GM12878 (cell line): ENCODE measurements around the gene RAC3. TPM values are rescaled to one million over a fixed set of nuclear protein-coding genes. Genes with fewer than 3 reads are reported as not detected.

Experiments
- ATAC-seq: fragments of 200-7000 bp; cut with Tn5 transposase; 3 replicates; pipeline ENCODE4 v1.9.1; 2020; ENCODE audit warnings: mild to moderate bottlenecking, moderate library complexity
- BruUV-seq: library from RNA; stranded (reverse); fragments of 400-500 nt; replicated peaks from 2 replicates; lab custom pipeline; 2021; lab: Mats Ljungman, UMichigan
- CTCF ChIA-PET: fragments of 300-600 bp; sonication (Branson Sonifier 250); formaldehyde crosslinking; extraction: SDS; loops from one replicate; lab custom pipeline; 2021; ENCODE audit warnings: inconsistent platforms; lab: Yijun Ruan, JAX
- POLR2A ChIA-PET: fragments of 350-600 bp; formaldehyde crosslinking; extraction: SDS; loops from one replicate; lab custom pipeline; 2021; ENCODE audit warnings: inconsistent platforms; lab: Charles Lee
- RAD21 ChIA-PET: fragments of 300-600 bp; sonication (Branson Sonifier 250); formaldehyde crosslinking; loops from one replicate; lab custom pipeline; 2023; ENCODE audit warnings: antibody characterized with exemption; ENCODE audit not compliant: unreplicated experiment; lab: Charles Lee
- SMC1A ChIA-PET: fragments of 300-600 bp; sonication (Branson Sonifier 250); formaldehyde crosslinking; loops from one replicate; lab custom pipeline; 2023; ENCODE audit not compliant: unreplicated experiment, uncharacterized antibody; lab: Charles Lee
- DNase-seq: peaks from one replicate; pipeline ENCODE4 v3.0.0-alpha.2; 2011; ENCODE audit warnings: low read depth, low spot score
- FAIRE-seq: peaks from 3 replicates; lab custom pipeline; 2011; peaks lifted over from hg19 to GRCh38; lab: Jason Lieb, UNC
- H2AFZ ChIP-seq: 2 replicates; pipeline ENCODE4 v1.6.0; 2011; ENCODE audit warnings: low read depth, low read length, control low read depth; ENCODE audit not compliant: control insufficient read depth
- H3K27ac ChIP-seq: 2 replicates; pipeline ENCODE4 v1.5.1; 2011; ENCODE audit warnings: control low read depth; ENCODE audit not compliant: control insufficient read depth, insufficient read depth
- H3K27me3 ChIP-seq, 2 experiments: replicated peaks in 1 of 2; 2 replicates each; pipeline versions ENCODE4 v1.6.0 to v1.6.1; 2011; ENCODE audit warnings: low read length in 1 of 2; ENCODE audit not compliant: control insufficient read depth in 2 of 2, insufficient read depth in 2 of 2
- H3K36me3 ChIP-seq, 2 experiments: 2 replicates each; pipeline ENCODE4 v1.5.1; 2011; ENCODE audit warnings: low read length in 1 of 2; ENCODE audit not compliant: control insufficient read depth in 2 of 2, insufficient read depth in 2 of 2
- H3K4me1 ChIP-seq: 2 replicates; pipeline ENCODE4 v1.6.1; 2011; ENCODE audit warnings: mild to moderate bottlenecking, low read length, moderate library complexity, mixed read lengths; ENCODE audit not compliant: control insufficient read depth, insufficient read depth
- H3K4me2 ChIP-seq: 2 replicates; pipeline ENCODE4 v1.6.0; 2011; ENCODE audit warnings: control low read depth; ENCODE audit not compliant: control insufficient read depth, insufficient read depth
- H3K4me3 ChIP-seq: fragments of 200-600 bp; sonication (generic); 2 replicates; pipeline ENCODE4 v1.5.1; 2016
- H3K79me2 ChIP-seq: 2 replicates; pipeline ENCODE4 v1.6.0; 2011; ENCODE audit warnings: low read length; ENCODE audit not compliant: control insufficient read depth, insufficient read depth
- H3K9ac ChIP-seq: 2 replicates; pipeline ENCODE4 v1.8.0; 2011; ENCODE audit warnings: low read length, control low read depth, mixed read lengths; ENCODE audit not compliant: control insufficient read depth, insufficient read depth
- H3K9me3 ChIP-seq: replicated peaks from 3 replicates; pipeline ENCODE4 v1.5.1; 2011; ENCODE audit warnings: mild to moderate bottlenecking, low read length; ENCODE audit not compliant: control insufficient read depth, insufficient read depth
- H4K20me1 ChIP-seq: 2 replicates; pipeline ENCODE4 v1.6.0; 2011; ENCODE audit not compliant: control insufficient read depth, insufficient read depth
- CHD4 ChIP-seq: fragments of 200-600 bp; sonication (generic); IDR thresholded peaks from 2 replicates; pipeline ENCODE4 v1.6.1; 2016; ENCODE audit warnings: mild to moderate bottlenecking
- HDAC2 ChIP-seq: fragments of 200-600 bp; sonication (generic); IDR thresholded peaks from 2 replicates; pipeline ENCODE4 v1.6.1; 2017
- HDGF ChIP-seq: fragments of 450-650 bp; IDR thresholded peaks from 2 replicates; pipeline ENCODE4 v1.6.1; 2016; ENCODE audit warnings: antibody characterized with exemption
- JUNB ChIP-seq: IDR thresholded peaks from 2 replicates; pipeline ENCODE4 v1.6.1; 2016; ENCODE audit warnings: antibody characterized with exemption, mild to moderate bottlenecking
- NR2C2 ChIP-seq: IDR thresholded peaks from 2 replicates; pipeline ENCODE4 v1.6.1; 2011; ENCODE audit warnings: borderline replicate concordance, low read depth; ENCODE audit not compliant: control insufficient read depth, insufficient read length
- PML ChIP-seq: IDR thresholded peaks from 2 replicates; pipeline ENCODE4 v1.6.1; 2012; ENCODE audit warnings: low read length, inconsistent platforms
- RB1 ChIP-seq: fragments of 450-650 bp; formaldehyde crosslinking; IDR thresholded peaks from 2 replicates; pipeline ENCODE4 v1.6.1; 2017; ENCODE audit warnings: mild to moderate bottlenecking, borderline replicate concordance
- SMC3 ChIP-seq: IDR thresholded peaks from 2 replicates; pipeline ENCODE4 v1.6.1; 2011; ENCODE audit warnings: low read length, improper control_type of control experiment, borderline replicate concordance
- STAT3 ChIP-seq: IDR thresholded peaks from 2 replicates; pipeline ENCODE4 v1.6.1; 2011; ENCODE audit warnings: low read depth, low read length, improper control_type of control experiment
- YY1 ChIP-seq: IDR thresholded peaks from 2 replicates; pipeline ENCODE4 v1.6.1; 2011; ENCODE audit warnings: low read depth, mild to moderate bottlenecking, low read length
- ZZZ3 ChIP-seq: IDR thresholded peaks from 2 replicates; pipeline ENCODE4 v1.6.1; 2011; ENCODE audit warnings: low read depth; ENCODE audit not compliant: control insufficient read depth, insufficient read length
- WGBS: methylation state at CpG from one replicate; pipeline ENCODE4 v1.1.6; 2016; ENCODE audit warnings: low lambda C conversion rate; ENCODE audit not compliant: insufficient replicate concordance, insufficient coverage; ENCODE audit errors: missing lambda C conversion rate; 5-methylcytosine and 5-hydroxymethylcytosine counted together
- in situ Hi-C: fragments of 300-500 bp; cut with MboI; formaldehyde crosslinking; loops from 9 replicates; pipeline ENCODE4 v1.14.3; 2018; ENCODE audit warnings: mixed read lengths
- intact Hi-C: fragments of 100-400 bp; cut with micrococcal nuclease; formaldehyde crosslinking; loops from one replicate; pipeline ENCODE4 v1.14.2; 2022; ENCODE audit not compliant: unreplicated experiment
- polyA plus RNA-seq, 11 experiments: library from polyadenylated mRNA; depleted of rRNA in 4 of 11; unstranded in 6 of 11; stranded (reverse) in 5 of 11; fragments of >200 nt; fragmentation: Nextera tagmentation in 4 of 11; fragmentation: Illumina TruSeq in 1 of 11; extraction: Ambion mirVana in 4 of 11; extraction: Trizol in 1 of 11; gene quantifications; 1 replicate in 1 of 11; 2 replicates in 10 of 11; pipeline versions ENCODE4 v1.2.1 to v1.2.3, GENCODE V29; 2011 to 2016; ENCODE audit warnings: inconsistent platforms in 2 of 11, missing spikeins in 2 of 11, low read depth in 1 of 11
- total RNA-seq, 4 experiments: library from RNA; depleted of rRNA in 3 of 4; stranded (reverse); fragments of >200 nt in 3 of 4; fragmentation: Illumina TruSeq in 1 of 4; extraction: Trizol in 1 of 4; gene quantifications; 2 replicates each; pipeline versions ENCODE4 v1.2.1 to v1.2.3, GENCODE V29; 2013 to 2021
- TF ChIP-seq, protein P1 (sequence below): fragments of 450-650 bp; IDR thresholded peaks from 2 replicates; pipeline ENCODE4 v1.6.1; 2017; ENCODE audit warnings: mild to moderate bottlenecking, moderate library complexity
- TF ChIP-seq, protein P2 (sequence below): fragments of 450-650 bp; IDR thresholded peaks from 2 replicates; pipeline ENCODE4 v1.6.1; 2018; ENCODE audit warnings: borderline replicate concordance, mild to moderate bottlenecking; ENCODE audit not compliant: partially characterized antibody

RAC3 gene
- total and polyA plus RNA-seq, 10 of the 15 experiments (the other 5 are each of a cell fraction or from before 2014, with no cell fraction given), result 0.11 to 32.9 (median 6.7) TPM

- Histone ChIP-seq H3K36me3 (no peaks in the 10 kb centered on the region; a peak in 1 of 4 replicates), H3K27me3 (no peaks in the 10 kb centered on the region), H3K4me3 (no peak overlapping the region), H3K9me3 (no peaks in the 10 kb centered on the region), H3K27ac (no peak overlapping the region), H4K20me1 (no peaks in the 10 kb centered on the region), H3K4me2 (peak overlapping the region; percentile 96; the same call in 1 of the 2 replicates), H3K9ac (no peak overlapping the region), H3K4me1 (peaks cover 14% of the 10 kb centered on the region), H3K79me2 (peaks cover 26% of the 10 kb centered on the region), H2AFZ (no peak overlapping the region)
- BruUV-seq, result no TSS peak
- intact Hi-C loops, result loop anchor here (5.0 kb wide), 1 partner anchor 163 kb away; the partner anchor contains the start of gene P4HB
- WGBS, result 88% methylated on average over 14 of the region's 17 CpGs
- FAIRE-seq, result no peak
- TF ChIP-seq STAT3 (no peak), YY1 (no peak), JUNB (no peak), SMC3 (no peak), RB1 (no peak), HDAC2 (no peak), HDGF (no peak), ZZZ3 (no peak), CHD4 (no peak), PML (no peak), NR2C2 (no peak)
- TF ChIP-seq, protein P1, sequence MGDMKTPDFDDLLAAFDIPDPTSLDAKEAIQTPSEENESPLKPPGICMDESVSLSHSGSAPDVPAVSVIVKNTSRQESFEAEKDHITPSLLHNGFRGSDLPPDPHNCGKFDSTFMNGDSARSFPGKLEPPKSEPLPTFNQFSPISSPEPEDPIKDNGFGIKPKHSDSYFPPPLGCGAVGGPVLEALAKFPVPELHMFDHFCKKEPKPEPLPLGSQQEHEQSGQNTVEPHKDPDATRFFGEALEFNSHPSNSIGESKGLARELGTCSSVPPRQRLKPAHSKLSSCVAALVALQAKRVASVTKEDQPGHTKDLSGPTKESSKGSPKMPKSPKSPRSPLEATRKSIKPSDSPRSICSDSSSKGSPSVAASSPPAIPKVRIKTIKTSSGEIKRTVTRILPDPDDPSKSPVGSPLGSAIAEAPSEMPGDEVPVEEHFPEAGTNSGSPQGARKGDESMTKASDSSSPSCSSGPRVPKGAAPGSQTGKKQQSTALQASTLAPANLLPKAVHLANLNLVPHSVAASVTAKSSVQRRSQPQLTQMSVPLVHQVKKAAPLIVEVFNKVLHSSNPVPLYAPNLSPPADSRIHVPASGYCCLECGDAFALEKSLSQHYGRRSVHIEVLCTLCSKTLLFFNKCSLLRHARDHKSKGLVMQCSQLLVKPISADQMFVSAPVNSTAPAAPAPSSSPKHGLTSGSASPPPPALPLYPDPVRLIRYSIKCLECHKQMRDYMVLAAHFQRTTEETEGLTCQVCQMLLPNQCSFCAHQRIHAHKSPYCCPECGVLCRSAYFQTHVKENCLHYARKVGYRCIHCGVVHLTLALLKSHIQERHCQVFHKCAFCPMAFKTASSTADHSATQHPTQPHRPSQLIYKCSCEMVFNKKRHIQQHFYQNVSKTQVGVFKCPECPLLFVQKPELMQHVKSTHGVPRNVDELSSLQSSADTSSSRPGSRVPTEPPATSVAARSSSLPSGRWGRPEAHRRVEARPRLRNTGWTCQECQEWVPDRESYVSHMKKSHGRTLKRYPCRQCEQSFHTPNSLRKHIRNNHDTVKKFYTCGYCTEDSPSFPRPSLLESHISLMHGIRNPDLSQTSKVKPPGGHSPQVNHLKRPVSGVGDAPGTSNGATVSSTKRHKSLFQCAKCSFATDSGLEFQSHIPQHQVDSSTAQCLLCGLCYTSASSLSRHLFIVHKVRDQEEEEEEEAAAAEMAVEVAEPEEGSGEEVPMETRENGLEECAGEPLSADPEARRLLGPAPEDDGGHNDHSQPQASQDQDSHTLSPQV, result no peak
- TF ChIP-seq, protein P2, sequence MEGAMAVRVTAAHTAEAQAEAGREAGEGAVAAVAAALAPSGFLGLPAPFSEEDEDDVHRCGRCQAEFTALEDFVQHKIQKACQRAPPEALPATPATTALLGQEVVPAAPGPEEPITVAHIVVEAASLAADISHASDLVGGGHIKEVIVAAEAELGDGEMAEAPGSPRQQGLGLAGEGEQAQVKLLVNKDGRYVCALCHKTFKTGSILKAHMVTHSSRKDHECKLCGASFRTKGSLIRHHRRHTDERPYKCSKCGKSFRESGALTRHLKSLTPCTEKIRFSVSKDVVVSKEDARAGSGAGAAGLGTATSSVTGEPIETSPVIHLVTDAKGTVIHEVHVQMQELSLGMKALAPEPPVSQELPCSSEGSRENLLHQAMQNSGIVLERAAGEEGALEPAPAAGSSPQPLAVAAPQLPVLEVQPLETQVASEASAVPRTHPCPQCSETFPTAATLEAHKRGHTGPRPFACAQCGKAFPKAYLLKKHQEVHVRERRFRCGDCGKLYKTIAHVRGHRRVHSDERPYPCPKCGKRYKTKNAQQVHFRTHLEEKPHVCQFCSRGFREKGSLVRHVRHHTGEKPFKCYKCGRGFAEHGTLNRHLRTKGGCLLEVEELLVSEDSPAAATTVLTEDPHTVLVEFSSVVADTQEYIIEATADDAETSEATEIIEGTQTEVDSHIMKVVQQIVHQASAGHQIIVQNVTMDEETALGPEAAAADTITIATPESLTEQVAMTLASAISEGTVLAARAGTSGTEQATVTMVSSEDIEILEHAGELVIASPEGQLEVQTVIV, result no peak
- SMC1A ChIA-PET, result no interaction called here
- ATAC-seq, result no peak
- CTCF ChIA-PET, result no interaction called here
- POLR2A ChIA-PET, result interaction anchor here (0.6 kb wide), 1 partner anchor 161 kb away, joined by 3 read pairs; no protein-coding TSS in a partner anchor
- no peak for DNase-seq
- RAD21 ChIA-PET, result no interaction called here
- in situ Hi-C loops, result no loop called here
Measured at GRCh38 chr17:82024859-82025258, 6.6 kb upstream of the RAC3 start.
